H1 (cell line): Measurements from ENCODE around the gene DLGAP3. TPM values are rescaled to one million over a fixed set of nuclear protein-coding genes. Genes with fewer than 3 reads are reported as not detected.
A peak's percentile ranks its signal among the peaks of the same experiment; 100 is the strongest.

Experiments used
- CTCF ChIA-PET: fragments of 300-600 bp; sonication (Branson Sonifier 250); formaldehyde crosslinking; loops from one replicate; lab custom pipeline; 2021; ENCODE audit not compliant: partially characterized antibody; lab: Charles Lee
- POLR2A ChIA-PET: fragments of 300-600 bp; sonication (Branson Sonifier 250); formaldehyde crosslinking; loops from one replicate; lab custom pipeline; 2021; ENCODE audit warnings: inconsistent platforms; ENCODE audit not compliant: partially characterized antibody; lab: Charles Lee
- DNase-seq, 2 experiments: peaks; one replicate each; pipeline versions ENCODE4 v3.0.0 to v3.0.0-alpha.2; 2010 to 2022; ENCODE audit warnings: low spot score in 2 of 2, low read depth in 1 of 2, mixed read lengths in 1 of 2
- FAIRE-seq: peaks from 2 replicates; lab custom pipeline; 2011; peaks lifted over from hg19 to GRCh38; lab: Jason Lieb, UNC
- H2AFZ ChIP-seq: 2 replicates; pipeline ENCODE4 v1.8.1; 2012; ENCODE audit warnings: low read length, inconsistent platforms
- H2AK5ac ChIP-seq: 2 replicates; pipeline ENCODE4 v1.6.1; 2013; ENCODE audit warnings: low read depth, low read length
- H2BK120ac ChIP-seq: replicated peaks from 2 replicates; pipeline ENCODE3; 2013; ENCODE audit warnings: low read depth, low read length, inconsistent platforms
- H2BK12ac ChIP-seq: 2 replicates; pipeline ENCODE4 v1.6.1; 2013; ENCODE audit warnings: low read depth, low read length
- H2BK15ac ChIP-seq: 2 replicates; pipeline ENCODE4 v1.6.1; 2013; ENCODE audit warnings: low read length
- H2BK20ac ChIP-seq: 2 replicates; pipeline ENCODE4 v1.6.1; 2013; ENCODE audit warnings: low read length
- H2BK5ac ChIP-seq: 2 replicates; pipeline ENCODE4 v1.6.1; 2013; ENCODE audit warnings: low read depth, low read length
- H3K14ac ChIP-seq: 2 replicates; pipeline ENCODE4 v1.6.1; 2013; ENCODE audit warnings: inconsistent platforms; ENCODE audit not compliant: insufficient read length
- H3K18ac ChIP-seq: 2 replicates; pipeline ENCODE4 v1.6.1; 2013; ENCODE audit warnings: low read length; ENCODE audit errors: extremely low read depth
- H3K23ac ChIP-seq: 2 replicates; pipeline ENCODE4 v1.6.1; 2013; ENCODE audit warnings: inconsistent platforms; ENCODE audit not compliant: insufficient read length
- H3K23me2 ChIP-seq: 2 replicates; pipeline ENCODE4 v1.6.1; 2013; ENCODE audit warnings: low read depth, low read length
- H3K27ac ChIP-seq: 2 replicates; pipeline ENCODE4 v1.6.1; 2011; ENCODE audit warnings: low read depth, low read length, inconsistent platforms
- H3K27me3 ChIP-seq, 4 experiments: replicated peaks in 1 of 4; 1 replicate in 1 of 4; 2 replicates in 3 of 4; pipeline versions ENCODE4 v1.6.1 to v1.8.1; 2011 to 2013; ENCODE audit warnings: low read length in 3 of 4, mild to moderate bottlenecking in 3 of 4, inconsistent platforms in 2 of 4, mixed read lengths in 2 of 4, moderate library complexity in 1 of 4; ENCODE audit not compliant: control insufficient read depth in 3 of 4, insufficient read depth in 3 of 4; ENCODE audit errors: extremely low read depth in 1 of 4
- H3K36me3 ChIP-seq, 4 experiments: 2 replicates each; pipeline versions ENCODE4 v1.6.1 to v1.8.1; 2011 to 2013; ENCODE audit warnings: mild to moderate bottlenecking in 4 of 4, low read length in 3 of 4, moderate library complexity in 2 of 4, control low read depth in 1 of 4, inconsistent platforms in 1 of 4; ENCODE audit not compliant: insufficient read depth in 4 of 4, control insufficient read depth in 2 of 4
- H3K4ac ChIP-seq: replicated peaks from 2 replicates; pipeline ENCODE3; 2013; ENCODE audit warnings: low read length, low read depth, mixed read lengths, inconsistent platforms; ENCODE audit not compliant: insufficient read length
- H3K4me1 ChIP-seq, 4 experiments: replicated peaks in 1 of 4; 1 replicate in 1 of 4; 2 replicates in 3 of 4; pipeline versions ENCODE4 v1.6.1 to v1.8.1; 2011 to 2013; ENCODE audit warnings: low read length in 3 of 4, inconsistent platforms in 2 of 4, mixed read lengths in 1 of 4; ENCODE audit not compliant: insufficient read depth in 4 of 4, control insufficient read depth in 3 of 4
- H3K4me2 ChIP-seq, 2 experiments: 2 replicates each; pipeline versions ENCODE4 v1.6.1 to v1.8.1; 2011 to 2013; ENCODE audit warnings: low read depth in 2 of 2, low read length in 2 of 2, control low read depth in 1 of 2, inconsistent platforms in 1 of 2, mild to moderate bottlenecking in 1 of 2; ENCODE audit not compliant: insufficient read depth in 1 of 2
- H3K4me3 ChIP-seq, 4 experiments: fragments of 200-600, 300-600 bp in 1 of 4; sonication (generic), shearing (Covaris generic), sonication (Bioruptor Twin) in 1 of 4; 2 replicates each; pipeline versions ENCODE4 v1.5.1 to v1.8.1; 2011 to 2016; ENCODE audit warnings: low read length in 4 of 4, low read depth in 3 of 4, control low read depth in 2 of 4, inconsistent platforms in 2 of 4, mild to moderate bottlenecking in 2 of 4, mixed read lengths in 1 of 4, moderate library complexity in 1 of 4; ENCODE audit not compliant: insufficient read depth in 2 of 4; ENCODE audit errors: extremely low read depth in 1 of 4
- H3K56ac ChIP-seq: replicated peaks from 2 replicates; pipeline ENCODE3; 2013; ENCODE audit warnings: low read depth, mild to moderate bottlenecking, mixed read lengths, low read length, inconsistent platforms; ENCODE audit not compliant: insufficient read length
- H3K79me1 ChIP-seq: 2 replicates; pipeline ENCODE4 v1.6.1; 2013; ENCODE audit warnings: low read depth, low read length, control low read depth
- H3K79me2 ChIP-seq, 2 experiments: 2 replicates each; pipeline versions ENCODE4 v1.6.1 to v1.8.1; 2012 to 2013; ENCODE audit warnings: low read length in 2 of 2, mild to moderate bottlenecking in 2 of 2, inconsistent platforms in 1 of 2; ENCODE audit not compliant: insufficient read depth in 2 of 2, control insufficient read depth in 1 of 2
- H3K9ac ChIP-seq, 4 experiments: replicated peaks in 1 of 4; 1 replicate in 1 of 4; 2 replicates in 3 of 4; pipeline versions ENCODE4 v1.6.1 to v1.8.1; 2011 to 2013; ENCODE audit warnings: low read depth in 3 of 4, low read length in 3 of 4, control low read depth in 2 of 4, mild to moderate bottlenecking in 2 of 4, moderate library complexity in 2 of 4, inconsistent platforms in 1 of 4; ENCODE audit errors: extremely low read depth in 1 of 4
- H3K9me3 ChIP-seq, 2 experiments: 2 replicates each; pipeline versions ENCODE4 v1.6.1 to v1.8.1; 2012 to 2013; ENCODE audit warnings: mild to moderate bottlenecking in 2 of 2, moderate library complexity in 2 of 2, control low read depth in 1 of 2, inconsistent platforms in 1 of 2, low read depth in 1 of 2, low read length in 1 of 2, mixed read lengths in 1 of 2; ENCODE audit not compliant: insufficient read depth in 2 of 2
- H4K20me1 ChIP-seq, 2 experiments: replicated peaks in 1 of 2; 2 replicates each; pipeline versions ENCODE3 to v1.8.1; 2011 to 2013; ENCODE audit warnings: inconsistent platforms in 2 of 2, low read length in 2 of 2, mild to moderate bottlenecking in 1 of 2; ENCODE audit not compliant: insufficient read depth in 2 of 2, control insufficient read depth in 1 of 2
- H4K5ac ChIP-seq: 2 replicates; pipeline ENCODE4 v1.6.1; 2013; ENCODE audit warnings: low read length, low read depth, mixed read lengths, inconsistent platforms; ENCODE audit not compliant: insufficient read length
- H4K8ac ChIP-seq: 2 replicates; pipeline ENCODE4 v1.8.0; 2013; ENCODE audit warnings: mild to moderate bottlenecking, moderate library complexity, low read length, inconsistent platforms; ENCODE audit not compliant: insufficient read depth; ENCODE audit errors: extremely low read depth
- H4K91ac ChIP-seq: replicated peaks from 2 replicates; pipeline ENCODE3; 2013; ENCODE audit warnings: low read length, mixed read lengths, inconsistent platforms; ENCODE audit not compliant: insufficient read length
- ASH2L ChIP-seq: fragments of 200-600, 300-600 bp; sonication (generic); IDR thresholded peaks from one replicate; pipeline ENCODE4 v1.7.1; 2017; ENCODE audit warnings: low read length
- FOSL1 ChIP-seq: IDR thresholded peaks from 2 replicates; pipeline ENCODE4 v1.6.1; 2011; ENCODE audit warnings: mild to moderate bottlenecking, low read depth, low read length, moderate library complexity; ENCODE audit not compliant: insufficient read depth
- RAD21 ChIP-seq, 2 experiments: IDR thresholded peaks in 1 of 2; conservative IDR thresholded peaks in 1 of 2; 2 replicates each; pipeline ENCODE4 v1.6.1; 2011; ENCODE audit warnings: low read depth in 2 of 2, low read length in 2 of 2, improper control_type of control experiment in 1 of 2, inconsistent platforms in 1 of 2, mild to moderate bottlenecking in 1 of 2, moderate library complexity in 1 of 2
- SAP30 ChIP-seq: fragments of 300-600 bp; sonication (generic); IDR thresholded peaks from 2 replicates; pipeline ENCODE4 v1.7.1; 2012; ENCODE audit warnings: low read length, moderate library complexity, mild to moderate bottlenecking, inconsistent platforms; ENCODE audit not compliant: insufficient read depth, insufficient replicate concordance
- SIN3A ChIP-seq, 2 experiments: IDR thresholded peaks in 1 of 2; conservative IDR thresholded peaks in 1 of 2; 2 replicates each; pipeline ENCODE4 v1.6.1; 2011 to 2012; ENCODE audit warnings: low read length in 2 of 2, improper control_type of control experiment in 1 of 2, low read depth in 1 of 2, mild to moderate bottlenecking in 1 of 2
- SP4 ChIP-seq: IDR thresholded peaks from 2 replicates; pipeline ENCODE4 v1.6.1; 2012; ENCODE audit warnings: low read length, inconsistent platforms
- TEAD4 ChIP-seq: IDR thresholded peaks from 2 replicates; pipeline ENCODE4 v1.6.1; 2012; ENCODE audit warnings: low read depth, low read length, inconsistent platforms, mixed read lengths
- WGBS, 2 experiments: shearing (Covaris generic) in 1 of 2; methylation state at CpG; one replicate each; pipeline versions ENCODE4 v1.1.6 to v1.1.7; 2013 to 2015; ENCODE audit warnings: low lambda C conversion rate in 2 of 2, mixed read lengths in 2 of 2, inconsistent platforms in 1 of 2, low coverage in 1 of 2, missing lambda C conversion rate in 1 of 2; ENCODE audit not compliant: insufficient replicate concordance in 2 of 2, insufficient coverage in 1 of 2, insufficient read length in 1 of 2; ENCODE audit errors: extremely low coverage in 1 of 2, missing lambda C conversion rate in 1 of 2; 5-methylcytosine and 5-hydroxymethylcytosine counted together
- polyA plus RNA-seq, 7 experiments: library from polyadenylated mRNA; depleted of rRNA in 3 of 7; stranded (reverse) in 5 of 7; unstranded in 2 of 7; fragments of >200 nt in 5 of 7; fragments of 200-250 nt in 2 of 7; gene quantifications; 1 replicate in 5 of 7; 2 replicates in 1 of 7; 4 replicates in 1 of 7; pipeline versions ENCODE4 v1.2.1 to v1.2.3, GENCODE V29; 2011 to 2013; ENCODE audit warnings: missing spikeins in 2 of 7, mixed read lengths in 2 of 7
- total RNA-seq: library from RNA; stranded (reverse); fragmentation: NEBNext Ultra II Directional; extraction: Animal tissue kit (Norgen Biotek cat#: 25700); gene quantifications from 2 replicates; pipeline ENCODE4 v1.2.1, GENCODE V29; 2021
- TF ChIP-seq, protein P1 (sequence below): IDR thresholded peaks from 2 replicates; pipeline ENCODE4 v1.6.1; 2012; ENCODE audit warnings: low read length, inconsistent platforms

The DLGAP3 gene
- total and polyA plus RNA-seq, 2 of the 8 experiments (the other 6 are each of a cell fraction or from before 2014, with no cell fraction given) = 3.8 to 13.2 TPM

- no peak overlapping the region; a peak in 1 of 4 replicates for H3K4me2 ChIP-seq
- H3K23me2 ChIP-seq = peaks cover 9% of the 10 kb centered on the region
- no peak overlapping the region for H2BK20ac ChIP-seq
- H3K23ac ChIP-seq = no peak overlapping the region
- ChIA-PET CTCF (interaction anchor here (0.6 to 3.9 kb wide), 11 partner anchors 18 to 1519 kb away, joined by 3 to 18 read pairs (median 3); partner anchors contain the start of gene SMIM12), POLR2A (interaction anchor here (0.5 to 1.4 kb wide), 3 partner anchors 44 to 266 kb away, joined by 3 read pairs; no protein-coding TSS in a partner anchor)
- no peak overlapping the region for H3K9ac ChIP-seq
- no peak overlapping the region for H3K27ac ChIP-seq
- peaks cover 0 to 22% (median 15%) of the 10 kb centered on the region in 4 experiments; a peak in 6 of 7 replicates for H3K27me3 ChIP-seq
- no peak overlapping the region for H3K4me3 ChIP-seq
- no peak for FAIRE-seq
- H2BK15ac ChIP-seq = no peak overlapping the region
- H2BK5ac ChIP-seq = no peak overlapping the region
- H3K18ac ChIP-seq = no peak overlapping the region
- no peaks in the 10 kb centered on the region for H3K79me2 ChIP-seq
- no peak overlapping the region for H4K91ac ChIP-seq
- H3K4ac ChIP-seq = no peak overlapping the region
- H4K20me1 ChIP-seq = peaks cover 8 to 16% of the 10 kb centered on the region in 2 experiments
- no peaks in the 10 kb centered on the region for H3K36me3 ChIP-seq
- no peaks in the 10 kb centered on the region for H3K79me1 ChIP-seq
- no peak overlapping the region for H4K8ac ChIP-seq
- H4K5ac ChIP-seq = no peak overlapping the region
- no peak overlapping the region for H3K56ac ChIP-seq
- no peaks in the 10 kb centered on the region for H3K9me3 ChIP-seq
- no peak overlapping the region for H2BK12ac ChIP-seq
- H3K4me1 ChIP-seq = peaks cover 8 to 21% (median 11%) of the 10 kb centered on the region in 4 experiments
- peak in 1 of 2 experiments; percentile 96 for DNase-seq
- no peak overlapping the region for H3K14ac ChIP-seq
- WGBS, 2 experiments = 11% methylated on average over 13 of the region's 16 CpGs; no CpG with 5 or more reads in 1 of the 2 experiments
- no peak overlapping the region for H2AK5ac ChIP-seq
- H2BK120ac ChIP-seq = no peak overlapping the region
- H2AFZ ChIP-seq = no peak overlapping the region
- TF ChIP-seq FOSL1 = no peak
- peak; percentile 99 for TF ChIP-seq SAP30
- TF ChIP-seq, protein P1, sequence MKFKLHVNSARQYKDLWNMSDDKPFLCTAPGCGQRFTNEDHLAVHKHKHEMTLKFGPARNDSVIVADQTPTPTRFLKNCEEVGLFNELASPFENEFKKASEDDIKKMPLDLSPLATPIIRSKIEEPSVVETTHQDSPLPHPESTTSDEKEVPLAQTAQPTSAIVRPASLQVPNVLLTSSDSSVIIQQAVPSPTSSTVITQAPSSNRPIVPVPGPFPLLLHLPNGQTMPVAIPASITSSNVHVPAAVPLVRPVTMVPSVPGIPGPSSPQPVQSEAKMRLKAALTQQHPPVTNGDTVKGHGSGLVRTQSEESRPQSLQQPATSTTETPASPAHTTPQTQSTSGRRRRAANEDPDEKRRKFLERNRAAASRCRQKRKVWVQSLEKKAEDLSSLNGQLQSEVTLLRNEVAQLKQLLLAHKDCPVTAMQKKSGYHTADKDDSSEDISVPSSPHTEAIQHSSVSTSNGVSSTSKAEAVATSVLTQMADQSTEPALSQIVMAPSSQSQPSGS = peak; percentile 60; the same call in 1 of the 2 replicates
- TF ChIP-seq ASH2L = no peak
- TF ChIP-seq RAD21 (IDR thresholded peaks at IDR 0.05 in 1 of 2, conservative IDR thresholded peaks at IDR 0.05 in 1 of 2; ENCODE audit: low read depth in 2 of 2, low read length in 2 of 2) = peak in 1 of 2 experiments; percentile 26; a peak in 1 of 4 replicates
- TF ChIP-seq TEAD4 = peak; percentile 76
- TF ChIP-seq SIN3A (conservative IDR thresholded peaks at IDR 0.05 in 1 of 2, IDR thresholded peaks at IDR 0.05 in 1 of 2; ENCODE audit: low read depth in 1 of 2, low read length in 2 of 2) = peak; percentile 100
- 0 out of 2 replicates have a peak, but pooled peaks have one; percentile 41 for TF ChIP-seq SP4
These were observed 4.5 kb downstream of the DLGAP3 start for GRCh38 chr1:34924759-34925555.
